Bone marrow (tissue), 2 donors: Measurements from ENCODE around the gene TRIM59.

Experiments
- DNase-seq, 2 donors: peaks; one replicate each; lab custom pipeline; 2025; lab: John Stamatoyannopoulos, UW

The TRIM59 gene, protein sequence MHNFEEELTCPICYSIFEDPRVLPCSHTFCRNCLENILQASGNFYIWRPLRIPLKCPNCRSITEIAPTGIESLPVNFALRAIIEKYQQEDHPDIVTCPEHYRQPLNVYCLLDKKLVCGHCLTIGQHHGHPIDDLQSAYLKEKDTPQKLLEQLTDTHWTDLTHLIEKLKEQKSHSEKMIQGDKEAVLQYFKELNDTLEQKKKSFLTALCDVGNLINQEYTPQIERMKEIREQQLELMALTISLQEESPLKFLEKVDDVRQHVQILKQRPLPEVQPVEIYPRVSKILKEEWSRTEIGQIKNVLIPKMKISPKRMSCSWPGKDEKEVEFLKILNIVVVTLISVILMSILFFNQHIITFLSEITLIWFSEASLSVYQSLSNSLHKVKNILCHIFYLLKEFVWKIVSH

DNA sequence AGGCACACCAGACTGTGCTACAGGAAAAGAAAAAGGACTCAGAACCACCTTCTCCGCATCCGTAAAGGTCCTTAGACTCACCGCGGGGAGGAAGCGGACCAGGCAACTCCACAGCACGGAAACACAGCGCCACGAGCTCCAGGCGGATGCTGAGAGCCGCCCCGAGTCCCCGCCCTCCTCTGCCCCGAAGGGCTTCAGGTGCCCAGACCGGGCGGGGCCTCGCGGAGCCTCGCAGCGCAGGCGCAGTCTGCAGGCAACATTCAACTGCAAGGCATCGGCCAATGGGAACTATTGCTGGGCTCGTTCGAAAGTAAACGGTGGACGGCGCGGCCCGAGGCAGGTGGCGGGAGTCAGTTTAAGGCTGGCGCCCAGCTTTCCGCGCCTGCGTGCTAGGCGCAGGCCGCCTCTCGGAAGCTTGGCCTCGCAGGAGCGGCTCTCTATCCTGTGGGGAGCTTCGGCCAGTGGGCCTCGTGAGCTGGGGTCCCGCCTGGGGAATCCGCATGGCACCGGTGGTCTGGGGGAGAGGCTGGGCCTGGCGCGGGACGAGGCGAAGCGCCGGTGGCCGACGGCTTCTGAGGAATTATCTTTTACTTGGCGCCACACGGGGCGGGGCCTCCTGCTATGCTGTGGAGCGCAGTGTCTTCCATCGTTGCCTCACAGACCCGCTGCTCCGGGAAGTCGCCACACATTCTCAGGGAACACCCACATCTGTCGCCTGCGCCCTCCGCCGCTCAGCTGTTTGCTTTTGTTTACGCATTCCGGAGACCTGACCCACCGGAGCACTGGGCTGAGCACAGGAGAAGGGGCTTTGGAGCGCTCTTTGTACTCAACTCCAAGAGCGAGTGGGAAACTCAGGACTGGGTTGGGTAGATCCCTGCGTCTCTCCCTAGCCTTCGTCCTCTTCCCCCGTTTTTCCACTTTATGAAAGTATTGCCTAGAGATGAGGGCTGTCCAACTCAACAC is at the start of gene TRIM59:
Gene TRIM59, minus strand, starts transcription at position 151 of the 963 bp plus-strand sequence. CDS start 10,603 bp downstream, outside the sequence.
- peak; percentile 64 to 88 for DNase-seq

DNA sequence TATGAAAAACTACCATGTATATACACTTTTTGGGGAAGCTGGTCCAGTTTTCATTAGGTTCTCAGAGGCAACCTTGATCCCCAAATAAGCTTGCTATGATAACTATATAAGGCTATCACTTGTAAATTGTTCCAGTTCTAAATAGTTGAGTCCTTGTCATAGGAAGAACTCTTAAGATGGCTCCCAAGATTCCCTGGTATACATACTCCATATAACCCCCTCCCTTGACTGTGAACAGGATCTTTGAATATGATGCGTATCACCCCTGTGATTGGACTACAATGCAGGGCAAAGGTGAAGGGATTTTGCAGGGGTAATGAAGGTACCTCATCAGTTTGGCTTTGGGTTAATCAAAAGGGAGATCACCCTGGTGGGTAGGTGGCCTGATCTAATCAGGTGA is 48.6 kb upstream of the TRIM59 start:
- no peak for DNase-seq

DNA sequence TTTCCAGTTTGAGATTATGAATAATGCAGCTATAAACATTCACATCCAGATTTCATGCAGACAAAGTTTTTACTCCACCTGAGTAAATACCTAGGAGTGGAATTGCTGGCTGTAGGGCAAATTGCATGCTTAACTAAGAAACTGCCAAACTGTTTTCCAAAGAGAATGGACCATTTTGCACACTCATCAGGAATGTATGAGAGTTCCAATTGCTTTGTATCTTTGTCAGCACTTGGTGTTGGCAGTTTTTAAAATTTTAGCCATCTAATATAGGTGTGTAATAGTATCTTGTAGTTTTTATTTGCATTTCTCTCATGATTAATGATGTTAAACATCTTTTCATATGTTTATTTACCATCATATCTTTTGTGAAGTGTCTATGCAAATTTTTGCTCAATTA is 40.6 kb upstream of the TRIM59 start:
- DNase-seq: no peak

DNA sequence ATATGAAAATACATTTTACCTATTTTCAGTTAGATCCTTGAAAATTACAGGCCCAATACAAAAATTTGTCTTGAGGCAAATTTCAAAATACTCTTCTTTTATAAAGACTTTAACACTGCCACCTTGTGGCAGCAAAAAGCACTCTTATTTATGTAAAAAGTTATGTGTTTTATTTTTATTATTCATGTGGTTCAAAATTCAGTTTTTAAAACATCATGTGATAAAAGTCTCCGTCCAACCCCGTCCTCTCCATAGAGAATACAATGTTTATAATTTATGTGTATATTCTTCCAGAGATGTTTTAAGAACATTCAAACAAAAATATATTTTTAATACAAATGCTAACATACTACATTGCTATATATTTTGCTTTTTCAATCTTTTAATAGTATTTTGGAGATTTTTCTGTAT is 36.9 kb upstream of the TRIM59 start:
- peak in 1 of 2 donors; percentile 16 for DNase-seq

DNA sequence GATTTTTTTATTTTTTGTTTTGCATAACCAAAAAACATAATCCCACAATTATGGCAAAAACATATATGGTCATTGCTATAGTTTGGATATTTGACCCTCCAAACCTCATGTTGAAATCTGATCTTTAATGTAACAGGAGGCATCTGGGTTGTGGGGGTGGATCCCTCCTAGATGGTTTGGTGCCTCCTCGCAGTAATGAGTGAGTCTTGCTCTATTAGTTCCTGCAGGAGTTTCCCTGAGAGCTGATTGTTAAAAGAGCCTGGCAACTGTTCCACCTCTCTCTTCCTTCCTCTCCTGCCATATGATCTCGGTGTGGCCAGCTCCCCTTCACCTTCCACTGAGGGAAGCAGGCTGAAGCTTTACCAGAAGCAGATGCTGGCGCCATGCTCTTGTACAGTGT is 33.2 kb upstream of the TRIM59 start:
- DNase-seq: no peak

DNA sequence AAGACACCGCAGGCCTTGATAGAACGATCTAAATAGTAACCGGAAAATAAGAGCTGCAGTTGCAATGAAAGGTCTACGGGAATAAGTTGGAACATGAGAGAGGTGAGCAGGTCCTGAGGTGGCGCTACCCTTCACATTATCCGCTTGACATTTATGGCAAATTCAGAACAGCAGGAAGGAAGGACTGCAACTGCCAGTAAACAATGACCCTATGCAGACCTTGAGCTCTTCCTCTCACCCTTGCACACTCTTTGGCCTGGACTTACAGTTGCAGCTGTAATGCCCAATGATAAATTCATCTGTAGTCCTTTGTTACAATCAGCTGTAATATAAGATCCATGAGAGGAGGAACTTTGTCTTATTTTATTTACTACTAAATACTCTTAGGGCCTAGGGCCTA is 32.3 kb upstream of the TRIM59 start:
- DNase-seq: no peak

DNA sequence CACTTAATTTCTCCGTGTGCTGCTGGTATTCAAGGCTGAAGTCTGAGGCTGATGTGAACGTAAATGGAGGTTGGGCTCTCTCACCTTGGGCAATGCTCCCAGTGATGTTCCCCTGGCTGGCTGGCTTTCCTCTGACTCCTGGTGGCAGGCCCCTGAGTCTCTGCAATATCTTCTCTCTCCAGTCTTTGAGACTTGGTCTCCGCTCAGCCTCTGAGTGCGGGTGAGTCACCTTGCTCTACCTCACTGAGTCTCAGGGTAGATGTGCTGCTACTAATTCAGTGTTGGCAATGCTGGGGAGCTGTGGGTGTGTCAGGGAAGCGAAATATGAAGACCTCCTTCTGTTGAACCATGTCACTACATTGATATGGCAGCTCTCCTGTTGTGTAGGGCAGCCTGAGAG is 31.3 kb upstream of the TRIM59 start:
- DNase-seq: no peak

DNA sequence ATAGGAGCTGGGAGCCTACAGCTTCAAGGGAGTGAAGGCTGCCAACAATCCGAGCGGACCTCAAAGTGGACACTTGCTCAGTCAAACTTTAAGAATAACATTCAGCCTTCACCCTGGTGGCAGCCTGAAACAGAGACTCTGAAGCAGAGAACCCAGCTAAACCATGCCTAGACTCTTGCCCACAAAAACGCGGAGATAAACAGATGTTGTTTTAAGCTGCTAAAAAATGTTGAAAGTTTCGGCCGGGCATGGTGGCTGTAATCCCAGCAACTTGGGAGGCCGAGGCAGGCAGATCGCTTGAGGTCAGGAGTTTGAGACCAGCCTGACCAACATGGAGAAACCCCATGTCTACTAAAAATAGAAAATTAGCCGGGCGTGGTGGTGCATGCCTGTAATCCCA is 29.8 kb upstream of the TRIM59 start:
- DNase-seq: no peak

DNA sequence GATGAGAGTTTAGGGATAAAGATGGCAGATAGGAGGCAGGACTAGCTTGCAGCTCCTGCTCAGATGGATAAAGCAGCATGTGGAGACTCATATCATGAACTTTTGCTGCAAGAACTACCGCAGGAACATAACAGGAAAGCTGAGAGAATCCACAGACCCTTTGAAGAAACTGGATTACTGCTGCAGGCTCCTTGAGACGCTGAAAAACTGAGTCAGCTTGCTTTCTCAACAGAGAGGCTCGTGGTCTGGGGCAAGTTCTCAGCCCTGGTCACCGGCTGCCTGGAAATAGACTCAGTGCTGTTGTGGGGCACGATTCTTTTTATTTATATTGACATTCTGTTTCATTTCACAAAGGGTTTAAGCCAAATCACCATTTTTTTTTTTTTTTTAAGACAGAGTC is 28.8 kb upstream of the TRIM59 start:
- no peak for DNase-seq

DNA sequence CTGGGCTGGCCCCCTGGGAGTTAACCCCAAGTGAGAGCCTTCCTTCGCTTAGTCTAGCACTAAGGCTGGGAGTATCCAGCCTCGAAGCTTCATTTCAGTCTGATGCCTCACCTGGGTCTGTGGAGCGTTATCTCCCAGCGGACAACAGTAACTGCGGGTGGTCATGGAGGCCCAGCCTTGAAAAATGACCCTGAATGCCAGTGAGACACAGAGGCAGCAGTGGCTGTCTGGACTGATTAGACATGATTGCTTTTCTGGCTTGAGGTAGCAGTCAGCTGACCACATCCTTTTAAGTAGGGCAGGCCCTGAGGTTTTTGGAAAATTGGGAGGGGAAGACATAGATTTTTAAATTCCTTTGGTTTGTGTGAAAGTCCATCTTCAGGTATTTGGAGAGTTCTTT is 28.2 kb upstream of the TRIM59 start:
- DNase-seq: no peak

DNA sequence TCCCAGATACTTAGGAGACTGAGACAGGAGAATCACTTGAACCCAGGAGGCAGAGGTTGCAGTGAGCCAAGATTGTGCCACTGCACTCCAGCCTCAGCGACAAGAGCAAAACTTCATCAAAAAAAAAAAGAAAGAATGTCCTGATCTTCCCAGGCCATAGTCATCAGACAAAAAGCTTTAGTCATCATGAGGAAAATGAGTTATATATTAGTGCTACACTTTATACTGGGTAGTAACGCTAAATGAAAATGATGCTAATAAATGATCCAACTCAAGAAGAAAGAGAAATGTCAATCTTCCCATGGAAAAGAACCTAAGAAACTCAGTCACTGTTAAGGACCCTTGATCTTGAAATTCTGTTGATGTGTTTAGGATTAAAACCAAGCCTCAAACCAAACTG is 26.3 kb upstream of the TRIM59 start:
- no peak for DNase-seq

DNA sequence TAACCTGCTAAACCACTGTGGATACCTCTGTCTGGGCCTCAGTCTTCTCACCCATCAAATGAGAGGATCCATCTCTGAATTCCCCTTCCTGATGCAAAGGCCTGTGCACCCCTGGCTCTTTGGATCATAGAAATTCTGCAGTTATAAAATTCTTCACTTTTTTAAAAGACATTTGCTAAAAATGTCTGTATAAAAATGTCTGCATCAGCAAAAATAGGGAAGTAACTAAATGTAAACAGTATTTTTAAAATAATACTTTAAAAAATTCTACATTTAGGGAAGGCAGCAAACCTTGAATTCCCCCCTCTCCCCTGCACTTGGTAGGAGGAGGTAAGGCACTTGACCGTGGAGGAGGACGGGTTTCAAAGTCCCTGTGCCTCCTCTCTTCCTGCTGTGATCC is 25.6 kb upstream of the TRIM59 start:
- DNase-seq: no peak

DNA sequence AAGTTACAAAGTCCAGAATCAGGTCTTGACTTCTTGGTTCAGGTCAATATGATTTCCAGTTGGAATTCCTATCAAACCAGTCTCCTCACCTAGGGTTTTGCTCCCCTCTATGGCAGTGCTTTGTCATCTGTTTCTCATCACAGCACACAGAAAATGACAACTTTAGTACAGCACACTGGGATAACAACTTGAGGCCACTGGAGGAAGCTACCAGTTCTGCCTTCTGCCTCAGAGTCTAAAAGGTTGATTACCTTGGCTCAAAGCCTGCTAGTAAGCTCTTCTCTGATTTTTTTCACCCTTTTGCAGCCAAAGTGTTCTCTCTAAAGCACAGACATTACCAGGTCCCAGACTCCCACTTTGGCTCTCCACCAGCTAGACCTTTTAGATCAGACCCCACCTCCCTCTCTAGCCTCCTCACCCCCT is 24.8 kb upstream of the TRIM59 start:
- DNase-seq: no peak

DNA sequence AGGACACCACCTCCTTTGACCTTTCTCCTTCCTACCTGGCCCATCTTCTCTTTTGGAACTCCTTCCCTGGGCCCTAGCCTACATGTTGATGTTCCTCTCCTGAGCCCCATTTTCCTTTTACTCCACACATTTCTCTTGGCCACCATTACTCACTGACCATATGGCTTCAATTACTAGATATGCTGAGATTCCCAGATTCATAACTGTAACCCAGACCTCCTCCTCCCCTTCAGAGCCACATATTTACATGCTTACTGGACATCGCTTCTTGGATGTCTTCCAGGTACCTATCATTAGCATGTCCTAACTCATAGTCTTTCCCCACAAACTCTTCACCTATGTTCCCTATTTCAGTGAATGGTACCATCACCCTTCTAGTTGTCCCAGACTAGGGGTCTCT is 24.4 kb upstream of the TRIM59 start:
- DNase-seq: no peak

DNA sequence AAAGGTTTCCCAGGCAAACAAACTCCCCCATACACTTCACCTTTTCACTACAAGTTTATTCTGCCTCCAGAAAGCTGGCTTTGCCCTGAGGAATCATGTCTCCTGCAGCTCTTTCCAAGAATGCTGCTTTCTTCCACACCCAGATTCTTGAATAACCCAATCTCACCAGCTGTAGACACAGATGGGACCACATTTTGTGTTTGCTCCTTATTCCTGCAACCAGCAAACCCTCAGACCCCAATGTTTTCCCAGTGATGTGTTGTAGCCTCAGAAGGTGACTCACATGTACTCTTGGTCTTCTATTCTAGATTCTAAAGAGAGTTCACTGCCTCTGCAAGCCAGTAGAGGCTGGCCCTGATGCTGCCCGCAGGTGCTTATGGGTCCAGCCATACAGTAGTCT is 23.6 kb upstream of the TRIM59 start:
- DNase-seq: no peak

DNA sequence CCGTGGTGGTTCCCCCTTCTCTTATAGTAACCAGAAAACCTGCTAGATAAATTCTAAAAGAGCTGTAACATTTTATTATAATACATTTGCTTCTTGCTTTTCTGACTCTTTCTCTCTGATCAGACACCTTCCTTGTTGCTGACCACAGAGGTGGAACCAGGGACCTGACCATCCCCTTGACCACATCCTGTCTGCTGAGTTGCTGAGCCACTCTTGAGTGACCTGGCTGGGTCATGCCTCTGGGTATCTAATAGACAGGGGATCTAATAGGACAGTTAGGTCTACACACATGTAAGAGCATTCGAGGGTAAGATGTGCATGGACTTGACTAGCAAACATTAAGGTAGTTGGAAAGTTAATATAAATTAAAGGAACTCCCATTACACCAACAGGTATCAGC is 22.8 kb upstream of the TRIM59 start:
- DNase-seq: no peak

DNA sequence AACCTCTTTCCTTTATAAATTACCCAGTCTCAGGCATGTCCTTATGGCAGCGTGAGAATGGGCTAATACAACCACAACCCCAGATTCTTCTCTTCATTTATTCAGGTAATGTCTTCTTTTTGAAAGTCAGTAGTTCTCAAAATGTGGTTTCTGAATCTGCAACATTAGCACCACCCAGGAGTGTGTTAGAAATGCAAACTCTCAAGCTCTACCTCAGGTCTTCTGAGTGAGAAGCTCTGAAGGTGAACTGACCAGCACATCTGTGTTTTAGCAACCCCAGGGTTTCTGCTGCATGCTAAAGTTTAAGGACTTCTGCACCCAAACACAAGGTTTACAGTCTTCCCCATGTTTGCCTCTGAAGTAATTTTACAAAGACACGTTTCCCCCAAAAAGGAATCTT is 22.3 kb upstream of the TRIM59 start:
- DNase-seq: no peak

DNA sequence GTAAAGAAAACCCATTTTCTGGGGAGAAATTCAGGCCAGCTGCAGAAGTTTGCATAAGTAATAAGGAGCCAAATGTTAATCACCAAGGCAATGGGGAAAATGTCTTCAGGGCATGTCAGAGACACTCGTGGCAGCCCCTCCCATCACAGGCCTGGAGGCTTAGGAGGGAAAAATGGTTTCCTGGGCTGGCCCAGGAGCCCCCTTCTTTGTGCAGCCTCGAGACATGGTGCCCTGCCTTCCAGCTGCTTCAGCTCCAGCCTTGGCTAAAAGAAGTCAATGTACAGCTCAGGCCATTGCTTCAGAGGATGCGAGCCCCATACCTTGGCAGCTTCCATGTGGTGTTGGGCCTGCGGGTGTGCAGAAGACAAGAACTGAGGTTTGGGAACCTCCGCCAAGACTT is 20.6 kb upstream of the TRIM59 start:
- DNase-seq: no peak

DNA sequence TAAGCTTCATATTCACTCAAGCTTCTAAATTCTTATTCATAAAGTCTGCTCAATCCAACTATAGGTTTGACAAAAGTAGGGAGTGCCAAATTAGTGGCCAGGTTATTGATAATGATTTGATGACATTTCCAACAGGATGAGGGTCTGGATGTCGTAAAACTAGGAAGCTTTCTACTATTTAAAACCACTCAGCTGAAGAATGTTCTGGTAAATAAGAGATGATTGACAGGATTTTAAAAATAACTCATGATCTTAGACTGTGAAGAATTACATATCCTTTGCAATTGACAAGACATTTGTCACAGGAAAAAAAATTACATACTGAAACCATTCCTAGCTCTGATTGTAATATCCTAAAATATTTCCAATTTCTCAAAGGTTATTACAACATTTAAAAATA is 15.4 kb upstream of the TRIM59 start:
- no peak for DNase-seq

DNA sequence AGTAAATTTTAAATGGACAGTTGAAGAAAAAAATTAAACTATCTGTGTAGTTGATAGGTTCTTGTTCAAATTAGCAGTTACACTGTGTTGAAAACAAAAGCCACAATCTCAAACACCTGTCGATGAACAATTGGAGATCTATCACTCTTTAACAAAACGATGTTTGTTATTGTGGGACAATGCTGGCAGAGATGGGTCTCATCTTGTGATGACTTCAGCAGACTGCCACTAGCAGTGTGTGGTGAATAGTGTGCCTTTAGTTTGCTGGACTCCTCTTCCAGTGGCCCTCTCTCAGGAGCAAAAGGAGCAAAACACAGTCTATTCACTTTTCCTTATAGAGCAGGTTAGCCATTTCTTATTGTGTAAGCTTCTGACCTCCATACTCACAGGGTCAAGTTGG is 14.7 kb upstream of the TRIM59 start:
- no peak for DNase-seq

DNA sequence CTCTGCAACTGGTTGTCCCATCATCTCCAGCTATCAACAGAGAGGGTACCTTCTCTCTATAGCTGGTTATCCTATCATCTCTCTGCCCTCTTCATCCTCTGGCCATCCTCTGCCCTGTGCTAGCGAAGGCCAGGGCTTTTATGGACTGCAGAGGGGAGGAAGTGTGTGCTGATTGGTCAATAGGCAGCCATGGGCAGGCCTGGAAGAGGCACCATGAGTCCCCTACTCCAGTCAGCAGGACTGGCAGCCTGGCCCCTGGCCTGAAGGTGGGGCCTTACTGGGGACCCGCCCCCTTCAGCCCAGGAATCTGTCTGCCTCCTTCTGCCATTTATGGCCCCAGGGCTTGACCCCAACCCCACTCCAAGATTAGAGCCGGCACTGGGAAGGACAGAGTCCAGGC is 10.4 kb upstream of the TRIM59 start:
- DNase-seq: no peak

DNA sequence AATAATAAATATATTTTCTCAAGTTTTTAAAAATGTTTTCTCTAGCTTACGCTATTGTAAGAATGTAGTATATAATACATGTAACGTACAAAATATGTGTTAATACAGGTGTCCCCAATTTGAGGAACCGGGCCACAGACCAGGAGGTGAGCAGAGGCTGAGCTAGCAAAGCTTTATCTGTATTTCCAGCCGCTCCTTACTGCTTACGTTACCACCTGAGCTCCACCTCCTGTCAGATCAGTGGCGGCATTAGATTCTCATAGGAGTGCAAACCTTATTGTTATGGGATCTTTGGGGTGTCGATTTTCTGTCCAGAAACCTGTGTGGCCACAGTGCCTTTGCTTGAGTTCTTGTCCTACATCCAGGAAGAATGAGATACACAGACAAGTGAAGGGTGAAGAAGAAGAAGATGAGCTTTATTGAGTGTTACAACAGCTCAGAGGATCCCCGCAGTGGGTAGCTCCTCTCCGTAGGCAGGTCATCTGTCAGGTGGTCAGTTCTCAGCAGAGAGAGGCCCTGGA is 9.9 kb upstream of the TRIM59 start:
- no peak for DNase-seq

DNA sequence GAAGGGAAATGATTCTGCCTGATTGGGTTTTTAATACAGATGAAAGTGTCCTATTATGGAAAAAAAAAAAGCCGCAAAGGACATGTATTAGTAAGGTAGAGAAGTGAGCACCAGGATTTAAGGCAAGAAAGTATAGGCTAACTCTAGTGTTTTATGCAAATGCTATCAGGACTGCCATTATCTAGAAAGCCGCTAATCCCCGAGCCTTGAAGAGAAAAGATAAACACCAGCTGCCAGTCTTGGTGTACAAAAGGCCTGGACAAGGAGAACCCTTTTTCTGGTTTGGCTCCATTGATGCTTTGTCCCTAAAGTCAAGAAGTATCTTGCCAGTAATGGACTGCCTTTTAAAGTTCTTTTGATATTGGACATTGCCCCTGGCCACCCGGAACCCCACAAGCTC is 8.6 kb upstream of the TRIM59 start:
- no peak for DNase-seq
